D721Med (cell line): Measurements from ENCODE around the gene EMC1.
"Not testable (repeated sequence)": the region's sequence is repeated elsewhere in the genome, so short reads cannot be mapped to it uniquely, and the experiment has no call there.

Source experiments
- DNase-seq: peaks from one replicate; pipeline ENCODE4 v3.0.0; 2011; ENCODE audit warnings: low spot score; ENCODE audit not compliant: insufficient read length
- FAIRE-seq: peaks from 2 replicates; lab custom pipeline; 2011; peaks lifted over from hg19 to GRCh38; lab: Jason Lieb, UNC
- TF ChIP-seq, protein P1 (sequence below): IDR thresholded peaks from 2 replicates; pipeline ENCODE4 v1.5.1; 2012; ENCODE audit warnings: mild to moderate bottlenecking, control low read depth; ENCODE audit not compliant: insufficient read depth; ENCODE audit errors: missing control alignments

The EMC1 gene

DNA sequence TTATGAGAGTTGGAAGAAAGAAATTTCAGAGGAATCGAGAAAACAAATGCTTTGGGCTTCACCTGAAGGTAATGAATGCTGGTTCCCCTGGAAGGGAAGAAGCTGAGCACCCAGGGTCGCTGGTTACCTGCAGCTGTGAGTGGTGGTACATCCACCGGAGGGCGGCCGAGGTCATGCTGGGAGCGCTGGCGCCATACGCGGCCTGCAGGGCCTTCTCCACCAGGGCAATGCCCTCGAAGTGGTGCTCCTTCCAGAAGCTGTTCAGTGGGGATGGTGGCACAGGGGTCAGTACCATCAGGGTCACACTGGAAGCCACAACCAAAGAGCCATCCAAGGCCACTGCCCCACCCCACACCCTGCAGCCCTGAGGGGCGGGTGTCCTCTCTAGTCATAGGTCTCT, 17.1 kb upstream of the EMC1 start:
- TF ChIP-seq, protein P1, sequence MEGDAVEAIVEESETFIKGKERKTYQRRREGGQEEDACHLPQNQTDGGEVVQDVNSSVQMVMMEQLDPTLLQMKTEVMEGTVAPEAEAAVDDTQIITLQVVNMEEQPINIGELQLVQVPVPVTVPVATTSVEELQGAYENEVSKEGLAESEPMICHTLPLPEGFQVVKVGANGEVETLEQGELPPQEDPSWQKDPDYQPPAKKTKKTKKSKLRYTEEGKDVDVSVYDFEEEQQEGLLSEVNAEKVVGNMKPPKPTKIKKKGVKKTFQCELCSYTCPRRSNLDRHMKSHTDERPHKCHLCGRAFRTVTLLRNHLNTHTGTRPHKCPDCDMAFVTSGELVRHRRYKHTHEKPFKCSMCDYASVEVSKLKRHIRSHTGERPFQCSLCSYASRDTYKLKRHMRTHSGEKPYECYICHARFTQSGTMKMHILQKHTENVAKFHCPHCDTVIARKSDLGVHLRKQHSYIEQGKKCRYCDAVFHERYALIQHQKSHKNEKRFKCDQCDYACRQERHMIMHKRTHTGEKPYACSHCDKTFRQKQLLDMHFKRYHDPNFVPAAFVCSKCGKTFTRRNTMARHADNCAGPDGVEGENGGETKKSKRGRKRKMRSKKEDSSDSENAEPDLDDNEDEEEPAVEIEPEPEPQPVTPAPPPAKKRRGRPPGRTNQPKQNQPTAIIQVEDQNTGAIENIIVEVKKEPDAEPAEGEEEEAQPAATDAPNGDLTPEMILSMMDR, result no peak
- FAIRE-seq, result no peak
- DNase-seq, result no peak

DNA sequence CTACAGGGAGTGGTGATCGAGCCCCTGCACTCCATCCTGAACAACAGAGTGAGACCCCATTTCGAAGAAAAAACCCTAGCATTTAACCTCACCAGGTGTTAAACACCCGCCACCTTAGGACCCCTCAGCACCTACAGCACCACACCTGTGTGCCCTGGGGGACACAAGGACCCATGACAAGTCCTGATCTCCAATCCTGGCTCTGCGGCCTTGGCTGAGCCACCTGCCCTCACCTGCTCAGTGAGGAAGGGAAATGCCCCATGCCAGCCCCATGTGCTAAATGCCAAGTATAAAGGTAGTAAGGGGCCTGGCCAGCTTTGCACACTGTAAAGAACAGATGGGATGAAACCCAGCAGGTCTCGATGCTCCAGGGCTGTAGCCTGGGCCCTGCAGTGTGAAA, 11.4 kb upstream of the EMC1 start:
- no peak for DNase-seq
- FAIRE-seq, result no peak
- TF ChIP-seq, protein P1, result no peak

DNA sequence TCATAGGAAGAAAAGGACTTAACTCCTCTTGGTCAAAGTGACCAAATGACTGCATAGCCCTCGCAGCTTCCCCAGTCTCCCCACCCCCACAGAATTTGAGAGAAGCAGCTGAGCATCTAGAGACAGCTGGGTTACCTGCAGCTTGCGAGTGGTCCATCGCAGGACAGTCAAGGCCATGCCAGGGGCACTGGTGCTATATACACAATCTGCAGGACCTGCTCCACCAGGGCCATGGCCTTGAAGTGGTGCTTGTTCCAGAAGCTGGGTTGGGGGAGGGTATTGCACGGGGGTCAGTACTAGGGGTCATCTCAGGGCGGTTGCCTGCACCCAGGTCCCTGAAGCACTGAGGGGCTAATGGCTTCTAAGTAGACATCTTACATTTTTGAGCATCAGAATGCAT, 10.7 kb upstream of the EMC1 start:
- DNase-seq (no peak), FAIRE-seq (no peak)
- TF ChIP-seq, protein P1, result no peak

DNA sequence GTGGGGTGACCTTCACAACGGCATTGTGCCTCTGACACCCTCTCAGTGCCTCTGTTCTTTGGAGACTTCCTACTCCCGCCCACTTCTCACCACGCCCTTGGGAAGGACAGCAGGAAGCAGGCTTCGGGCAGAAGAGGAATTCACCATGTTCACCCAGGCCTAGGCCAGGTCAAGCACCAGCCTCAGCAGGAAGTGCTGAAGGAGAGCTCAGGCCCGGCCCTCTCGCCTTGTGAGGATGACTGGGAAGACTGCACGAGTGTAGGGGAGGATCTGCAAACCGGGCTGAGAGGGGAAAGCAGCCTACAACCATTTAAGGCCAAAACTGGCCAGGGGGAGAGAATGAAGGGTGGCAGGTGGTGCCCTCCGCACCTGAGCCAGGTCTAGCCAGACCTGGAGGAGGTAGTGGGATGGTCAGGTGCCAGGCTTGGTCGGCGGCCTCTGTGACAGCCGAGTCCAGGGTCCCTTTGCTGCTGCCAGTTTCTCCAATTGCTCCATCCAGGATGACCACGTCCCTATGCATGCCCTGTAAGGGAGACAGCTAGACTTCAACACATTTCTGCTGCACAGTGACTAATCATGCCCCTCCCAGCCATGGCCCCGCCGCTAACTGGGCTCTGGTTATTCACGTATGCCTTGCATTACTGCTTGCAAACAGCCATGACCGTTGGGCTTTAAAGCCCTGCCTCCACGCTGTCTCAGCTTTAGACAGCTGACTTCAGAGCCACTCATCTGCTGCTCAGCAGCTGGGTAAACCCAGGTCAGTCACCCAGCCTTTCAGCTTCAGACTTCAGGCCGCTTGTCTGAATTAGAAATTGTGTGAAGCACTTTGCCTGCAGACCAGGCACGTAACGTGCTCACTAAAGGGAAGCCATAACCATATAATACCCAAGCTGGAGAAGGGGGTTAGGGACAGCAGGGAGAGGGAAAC, 9.2 kb upstream of the EMC1 start:
- FAIRE-seq (no peak), DNase-seq (no peak)
- TF ChIP-seq, protein P1, result no peak

DNA sequence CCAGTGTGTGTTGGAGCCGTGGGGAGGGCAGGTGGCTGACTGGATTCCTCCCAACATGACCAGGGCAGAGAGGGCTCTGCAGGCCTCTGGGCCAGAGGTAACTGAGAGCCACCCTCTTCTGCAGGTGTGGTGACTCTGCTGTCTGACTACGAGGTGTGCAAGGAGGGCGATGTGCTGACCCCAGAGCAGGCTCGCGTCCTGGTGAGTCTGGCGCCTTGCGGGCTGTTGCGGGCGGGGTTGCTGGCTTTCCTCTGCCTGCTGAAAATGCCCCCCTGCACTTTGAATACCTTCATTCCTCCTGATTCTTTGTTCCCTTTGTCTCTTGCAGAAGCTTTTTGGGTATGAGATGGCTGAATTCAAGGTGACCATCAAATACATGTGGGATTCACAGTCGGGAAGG, 7.0 kb upstream of the EMC1 start:
- DNase-seq (no peak), FAIRE-seq (no peak)
- TF ChIP-seq, protein P1, result no peak

DNA sequence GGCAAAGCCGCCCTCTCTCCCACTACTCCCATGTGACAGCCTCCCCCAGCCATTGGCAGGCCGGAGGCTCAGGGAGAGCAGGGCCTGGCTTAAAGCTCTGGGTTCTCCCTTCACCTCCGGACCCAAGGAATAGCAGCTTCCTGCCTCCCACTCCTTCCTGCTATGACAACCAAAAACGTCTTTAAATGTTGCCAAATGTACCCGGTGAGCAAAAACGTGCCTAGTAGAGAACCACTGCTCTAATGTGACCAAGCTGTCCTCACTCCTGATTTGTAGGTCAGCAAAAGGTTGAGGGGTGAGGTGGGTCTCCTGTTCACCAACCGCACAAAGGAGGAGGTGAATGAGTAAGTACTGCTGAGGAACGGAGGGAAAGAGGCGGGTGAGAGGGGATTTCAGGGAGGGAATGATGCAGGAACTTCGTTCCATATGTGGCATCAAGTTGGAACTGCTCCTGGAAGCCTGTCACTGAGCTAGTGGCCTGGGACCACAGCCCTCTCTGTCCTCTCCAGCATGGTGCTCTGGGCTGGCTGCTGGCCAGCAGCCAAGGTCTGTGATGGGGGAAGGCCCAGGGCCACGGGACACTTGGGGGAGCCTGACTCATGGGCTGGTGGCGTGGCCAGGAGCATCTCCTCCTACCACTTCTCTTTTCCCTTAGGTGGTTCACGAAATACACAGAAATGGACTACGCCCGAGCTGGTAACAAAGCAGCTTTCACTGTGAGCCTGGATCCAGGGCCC, 6.0 kb upstream of the EMC1 start:
- TF ChIP-seq, protein P1, result no peak
- DNase-seq, result no peak
- no peak for FAIRE-seq

DNA sequence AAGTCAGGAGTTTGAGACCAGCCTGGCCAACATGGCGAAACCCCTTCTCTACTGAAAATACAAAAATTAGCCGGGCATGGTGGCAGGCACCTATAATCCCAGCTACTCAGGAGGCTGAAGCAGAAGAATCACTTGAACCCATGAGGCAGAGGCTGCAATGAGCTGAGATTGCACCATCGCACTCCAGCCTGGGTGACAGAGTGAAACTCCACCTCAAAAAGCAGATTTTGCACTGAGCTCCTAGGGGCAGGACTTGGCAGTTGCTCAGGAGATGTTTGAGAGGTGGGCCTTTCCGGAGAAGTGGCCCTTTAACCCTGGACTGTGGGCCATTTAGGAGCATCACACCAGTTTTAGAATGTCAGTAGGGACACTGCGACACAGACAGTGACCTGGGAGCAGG, 5.0 kb upstream of the EMC1 start:
- FAIRE-seq, DNase-seq: not testable (repeated sequence)
